Pancreas (tissue), 10 donors: ENCODE results near the gene RAD9A. TPM values are rescaled to one million over a fixed set of nuclear protein-coding genes. Genes with fewer than 3 reads are reported as not detected.

Experiments
- ATAC-seq, 4 donors: fragments of 200-7000 bp; cut with Tn5 transposase; one replicate each; pipeline versions ENCODE4 v1.8.0 to v1.9.1; 2020; ENCODE audit warnings: mild to moderate bottlenecking in 4 of 4, moderate library complexity in 4 of 4
- DNase-seq, 6 donors: peaks; one replicate each; pipeline ENCODE4 v3.0.0-alpha.2; 2020
- FAIRE-seq: peaks from 2 replicates; lab custom pipeline; 2012; peaks lifted over from hg19 to GRCh38; lab: Jason Lieb, UNC
- H3K27ac ChIP-seq, 4 donors: fragments of 200-600 bp; sonication (generic); 1 replicate in 3 of 4; 2 replicates in 1 of 4; pipeline versions ENCODE4 v1.5.0 to v1.8.0; 2020
- H3K27me3 ChIP-seq, 4 donors: fragments of 200-600 bp; one replicate each; pipeline ENCODE4 v1.8.0; 2021
- H3K36me3 ChIP-seq, 3 donors: fragments of 200-600 bp; sonication (generic) in 1 of 3; one replicate each; pipeline versions ENCODE4 v1.5.0 to v1.8.0; 2020 to 2021
- H3K4me1 ChIP-seq, 3 donors: fragments of 200-600 bp; one replicate each; pipeline ENCODE4 v1.8.0; 2021
- H3K4me3 ChIP-seq, 4 donors: fragments of 200-600 bp; sonication (generic) in 2 of 4; one replicate each; pipeline versions ENCODE4 v1.5.0 to v1.8.0; 2020 to 2021
- H3K9me3 ChIP-seq, 4 donors: fragments of 200-600 bp; one replicate each; pipeline ENCODE4 v1.8.0; 2021
- CTCF ChIP-seq, 4 donors: fragments of 200-600 bp; sonication (generic) in 3 of 4; IDR thresholded peaks; one replicate each; pipeline versions ENCODE4 v1.5.0 to v1.8.0; 2021; ENCODE audit warnings: antibody characterized with exemption in 4 of 4
- WGBS, 2 donors: extraction: QIAGEN DNeasy Blood & Tissue Kit; methylation state at CpG; one replicate each; pipeline ENCODE4 v1.1.7; 2013; 5-methylcytosine and 5-hydroxymethylcytosine counted together
- intact Hi-C, 3 donors: fragments of 100-400 bp; cut with DNase I; formaldehyde crosslinking; loops; one replicate each; pipeline versions ENCODE4 v1.11.1 to v1.14.2; 2022
- polyA plus RNA-seq, 2 donors: library from polyadenylated mRNA; stranded (reverse); fragments of 200-250 nt; gene quantifications; one replicate each; pipeline ENCODE4 v1.2.3, GENCODE V29; 2013
- total RNA-seq, 6 donors: library from RNA; stranded (reverse); fragmentation: NEBNext Ultra II Directional in 4 of 6; extraction: Animal tissue kit (Norgen Biotek cat#: 25700) in 4 of 6; gene quantifications; one replicate each; pipeline versions ENCODE4 v1.2.1 to v1.2.4, GENCODE V29; 2021 to 2023
- donor health status: healthy with polysubstance abuse.
- donor health status: DM: no; HTN: no; CAD: no; lungs with moderate emphysema.
- donor health status: DM: no; HTN: no; CAD: no.
- donor health status: control.
- donor health status: control.
- donor health status: Bipolar disorder and iron deficiency.
- donor health status: DM: yes; HTN: yes; CAD: no.
- donor health status: DM: no; HTN: no; CAD: no.
- donor health status: DM: no; HTN: no; CAD: no.
- donor health status: DM: yes; HTN: yes; CAD: no.

The RAD9A gene
- total and polyA plus RNA-seq, 8 donors = 9.4 to 45.2 (median 15.0) TPM

- Histone ChIP-seq H3K36me3 (no peaks in the 10 kb centered on the region), H3K4me3 (peak overlapping the region in 1 of 4 donors; percentile 30), H3K27me3 (no peaks in the 10 kb centered on the region), H3K4me1 (peaks cover 4 to 14% (median 7%) of the 10 kb centered on the region in 3 donors), H3K27ac (no peak overlapping the region), H3K9me3 (no peaks in the 10 kb centered on the region)
- intact Hi-C loops = no loop called here
- no peak for TF ChIP-seq CTCF (IDR thresholded peaks at IDR 0.05)
- WGBS, 2 donors = 60 to 74% methylated on average over 13 of the region's 13 CpGs
- ATAC-seq (no peak), FAIRE-seq (no peak), DNase-seq (no peak)
Measured at GRCh38 chr11:67404515-67405195, 12.9 kb downstream of the RAD9A start.

- H3K4me1 ChIP-seq = peaks cover 4 to 10% (median 5%) of the 10 kb centered on the region in 3 donors
- ATAC-seq (no peak), DNase-seq (peak in 1 of 6 donors; percentile 70), FAIRE-seq (no peak)
- no peaks in the 10 kb centered on the region for H3K36me3 ChIP-seq
- no peak overlapping the region for H3K4me3 ChIP-seq
- no peaks in the 10 kb centered on the region for H3K27me3 ChIP-seq
- 84 to 94% methylated on average over 6 of the region's 6 CpGs for WGBS, 2 donors
- H3K27ac ChIP-seq = no peak overlapping the region
- intact Hi-C loops = no loop called here
- no peak for TF ChIP-seq CTCF (IDR thresholded peaks at IDR 0.05)
- no peaks in the 10 kb centered on the region for H3K9me3 ChIP-seq
Measured at GRCh38 chr11:67405196-67405567, 13.4 kb downstream of the RAD9A start.

GRCh38 chr11:67405688-67406339 is 14.0 kb downstream of the RAD9A start:
- no peaks in the 10 kb centered on the region for H3K9me3 ChIP-seq
- H3K27me3 ChIP-seq = no peaks in the 10 kb centered on the region
- intact Hi-C loops = no loop called here
- peak in 1 of 6 donors; percentile 69 for DNase-seq
- no peak overlapping the region for H3K27ac ChIP-seq
- WGBS, 2 donors = 69 to 71% methylated on average over 9 of the region's 9 CpGs
- H3K4me3 ChIP-seq = no peak overlapping the region
- FAIRE-seq = no peak
- H3K36me3 ChIP-seq = no peaks in the 10 kb centered on the region
- peaks cover 0 to 4% (median 4%) of the 10 kb centered on the region in 3 donors for H3K4me1 ChIP-seq
- TF ChIP-seq CTCF (IDR thresholded peaks at IDR 0.05) = no peak
- no peak for ATAC-seq

- Histone ChIP-seq H3K36me3 (no peaks in the 10 kb centered on the region), H3K27ac (no peak overlapping the region), H3K9me3 (no peaks in the 10 kb centered on the region), H3K4me3 (no peak overlapping the region), H3K27me3 (no peaks in the 10 kb centered on the region), H3K4me1 (peaks cover 0 to 4% (median 4%) of the 10 kb centered on the region in 3 donors)
- FAIRE-seq = no peak
- intact Hi-C loops = no loop called here
- TF ChIP-seq CTCF (IDR thresholded peaks at IDR 0.05) = no peak
- no peak for ATAC-seq
- 66 to 77% methylated on average over 10 to 18 of the region's 18 CpGs for WGBS, 2 donors
- peak in 1 of 6 donors; percentile 74 for DNase-seq
Measured at GRCh38 chr11:67406420-67406968, 14.7 kb downstream of the RAD9A start.
